Natural killer cell (primary cell): ENCODE data around the gene ZFYVE9. TPM values are rescaled to one million over a fixed set of nuclear protein-coding genes. Genes with fewer than 3 reads are reported as not detected.

Experiments
- ATAC-seq, 3 donors: fragments of 150-1000 bp in 2 of 3; fragments of 200-7000 bp in 1 of 3; cut with Tn5 transposase; 1 replicate in 1 of 3; 2 replicates in 2 of 3; pipeline ENCODE4 v1.10.0; 2021; ENCODE audit warnings: mild to moderate bottlenecking in 2 of 3, moderate library complexity in 2 of 3
- DNase-seq, 2 donors: peaks; one replicate each; pipeline versions ENCODE4 v3.0.0 to v3.0.0-alpha.2; 2013 to 2021; ENCODE audit warnings: mixed read lengths in 1 of 2
- H3K27ac ChIP-seq: one replicate; pipeline ENCODE4 v1.5.1; 2013; ENCODE audit warnings: mild to moderate bottlenecking, low read length
- H3K27me3 ChIP-seq: one replicate; pipeline ENCODE4 v1.6.1; 2013; ENCODE audit warnings: low read length; ENCODE audit not compliant: control insufficient read depth, insufficient read depth
- H3K36me3 ChIP-seq: one replicate; pipeline ENCODE4 v1.6.1; 2013; ENCODE audit warnings: low read length; ENCODE audit not compliant: control insufficient read depth, insufficient read depth
- H3K4me1 ChIP-seq: one replicate; pipeline ENCODE4 v1.6.1; 2013; ENCODE audit warnings: low read length; ENCODE audit not compliant: control insufficient read depth, insufficient read depth
- H3K4me3 ChIP-seq: one replicate; pipeline ENCODE4 v1.5.1; 2013; ENCODE audit warnings: low read length
- H3K9me3 ChIP-seq: one replicate; pipeline ENCODE4 v1.6.1; 2013; ENCODE audit warnings: low read length; ENCODE audit not compliant: control insufficient read depth, insufficient read depth
- H3K27ac Mint-ChIP-seq, 2 donors: one replicate each; pipeline ENCODE4 v1.8.0; 2022; ENCODE audit warnings: mild to moderate bottlenecking in 2 of 2, mixed read lengths in 2 of 2, moderate library complexity in 1 of 2
- H3K27me3 Mint-ChIP-seq, 2 donors: one replicate each; pipeline ENCODE4 v1.8.0; 2022; ENCODE audit warnings: low read depth in 2 of 2, mixed read lengths in 2 of 2
- H3K36me3 Mint-ChIP-seq: one replicate; pipeline ENCODE4 v1.8.0; 2022; ENCODE audit warnings: mixed read lengths
- H3K4me1 Mint-ChIP-seq, 2 donors: one replicate each; pipeline ENCODE4 v1.8.0; 2022; ENCODE audit warnings: mixed read lengths in 2 of 2
- H3K4me3 Mint-ChIP-seq: one replicate; pipeline ENCODE4 v1.8.0; 2022; ENCODE audit warnings: mild to moderate bottlenecking, moderate library complexity, mixed read lengths
- H3K9me3 Mint-ChIP-seq, 2 donors: one replicate each; pipeline ENCODE4 v1.8.0; 2022; ENCODE audit warnings: mixed read lengths in 2 of 2
- WGBS: methylation state at CpG from one replicate; pipeline ENCODE4 v1.1.7; 2013; ENCODE audit warnings: missing lambda C conversion rate; ENCODE audit not compliant: insufficient coverage; 5-methylcytosine and 5-hydroxymethylcytosine counted together
- intact Hi-C: fragments of 100-400 bp; cut with micrococcal nuclease; formaldehyde crosslinking; loops from one replicate; pipeline ENCODE4 v1.14.2; 2022
- total RNA-seq, 4 donors: library from RNA; stranded (reverse); fragments of 120-200 nt in 1 of 4; gene quantifications; one replicate each; pipeline versions ENCODE4 v1.2.3 to v1.2.4, GENCODE V29; 2013 to 2022
- TF ChIP-seq, protein P1 (sequence below): fragments of 200-600 bp; IDR thresholded peaks from one replicate; pipeline ENCODE4 v1.8.0; 2022; ENCODE audit warnings: antibody characterized with exemption

The ZFYVE9 gene
- total RNA-seq, 3 donors from 2014 or later (not counting 1 experiment from before 2014, with no cell fraction given), result 1.1 to 2.3 (median 1.8) TPM

DNA sequence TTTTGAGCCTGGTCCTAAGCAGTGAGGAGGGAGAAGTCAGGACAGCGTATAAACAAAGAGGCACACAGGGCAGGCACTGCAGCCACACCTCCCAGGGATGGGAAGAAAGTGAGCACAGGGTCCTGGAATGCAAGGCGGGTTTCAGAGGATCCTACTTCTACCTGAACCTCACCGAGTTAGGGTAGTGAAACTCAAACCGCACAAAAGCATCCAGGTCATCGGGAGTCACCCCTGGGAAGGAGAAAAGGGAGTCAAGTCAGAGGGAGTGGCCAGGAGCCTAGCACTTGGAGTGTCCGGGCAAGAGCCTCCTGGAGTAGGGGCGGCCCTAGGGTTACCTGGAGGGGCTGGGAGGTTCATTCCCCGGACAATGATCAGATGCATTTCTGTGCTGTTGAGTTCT, 213.5 kb downstream of the ZFYVE9 start:
- Mint-ChIP-seq H3K27ac (peak overlapping the region; percentile 46 to 56), H3K27me3 (no peaks in the 10 kb centered on the region), H3K4me3 (no peak overlapping the region), H3K9me3 (no peaks in the 10 kb centered on the region), H3K36me3 (peaks cover 24% of the 10 kb centered on the region), H3K4me1 (peaks cover 0 to 5% of the 10 kb centered on the region in 2 donors)
- Histone ChIP-seq H3K4me3 (no peak overlapping the region), H3K9me3 (no peaks in the 10 kb centered on the region), H3K4me1 (no peaks in the 10 kb centered on the region), H3K27me3 (no peaks in the 10 kb centered on the region), H3K36me3 (peaks cover 90% of the 10 kb centered on the region), H3K27ac (no peak overlapping the region)
- TF ChIP-seq, protein P1, sequence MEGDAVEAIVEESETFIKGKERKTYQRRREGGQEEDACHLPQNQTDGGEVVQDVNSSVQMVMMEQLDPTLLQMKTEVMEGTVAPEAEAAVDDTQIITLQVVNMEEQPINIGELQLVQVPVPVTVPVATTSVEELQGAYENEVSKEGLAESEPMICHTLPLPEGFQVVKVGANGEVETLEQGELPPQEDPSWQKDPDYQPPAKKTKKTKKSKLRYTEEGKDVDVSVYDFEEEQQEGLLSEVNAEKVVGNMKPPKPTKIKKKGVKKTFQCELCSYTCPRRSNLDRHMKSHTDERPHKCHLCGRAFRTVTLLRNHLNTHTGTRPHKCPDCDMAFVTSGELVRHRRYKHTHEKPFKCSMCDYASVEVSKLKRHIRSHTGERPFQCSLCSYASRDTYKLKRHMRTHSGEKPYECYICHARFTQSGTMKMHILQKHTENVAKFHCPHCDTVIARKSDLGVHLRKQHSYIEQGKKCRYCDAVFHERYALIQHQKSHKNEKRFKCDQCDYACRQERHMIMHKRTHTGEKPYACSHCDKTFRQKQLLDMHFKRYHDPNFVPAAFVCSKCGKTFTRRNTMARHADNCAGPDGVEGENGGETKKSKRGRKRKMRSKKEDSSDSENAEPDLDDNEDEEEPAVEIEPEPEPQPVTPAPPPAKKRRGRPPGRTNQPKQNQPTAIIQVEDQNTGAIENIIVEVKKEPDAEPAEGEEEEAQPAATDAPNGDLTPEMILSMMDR, result no peak
- DNase-seq, result no peak
- 97% methylated on average over 8 of the region's 8 CpGs for WGBS
- ATAC-seq, result no peak
- intact Hi-C loops, result no loop called here

DNA sequence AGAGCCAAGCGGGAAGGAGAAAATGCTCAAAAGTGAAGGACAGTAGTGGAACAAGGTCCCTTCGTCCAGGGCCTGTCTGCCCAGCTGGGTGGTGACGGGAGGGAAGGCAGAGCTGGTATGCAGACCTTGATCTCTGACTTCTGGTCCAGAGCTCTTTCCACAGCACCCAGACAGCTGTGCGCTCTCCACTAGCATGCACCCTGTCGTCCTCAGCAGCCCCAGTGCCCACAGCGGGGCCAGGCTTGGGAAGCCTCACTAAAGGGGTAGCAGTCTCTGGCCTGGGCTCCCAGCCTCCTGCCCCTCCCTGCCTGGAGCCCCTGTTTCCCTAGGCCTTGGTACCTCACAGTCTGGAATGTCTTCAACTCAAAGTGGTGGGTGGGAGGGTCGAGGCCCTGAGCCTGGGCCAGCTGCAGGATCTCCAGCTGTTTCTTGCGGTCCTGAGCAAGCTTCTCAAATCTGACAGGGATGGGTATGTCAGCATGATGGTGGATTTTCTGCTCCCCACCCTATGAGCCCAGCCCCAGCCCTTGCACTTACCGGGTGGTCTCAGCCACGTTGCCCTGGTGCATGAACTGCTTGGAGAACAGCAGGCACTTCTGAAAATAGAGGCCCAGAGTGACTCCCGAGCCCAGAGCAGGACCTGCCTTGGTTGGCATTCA, 214.1 kb downstream of the ZFYVE9 start:
- H3K4me3 ChIP-seq, result no peak overlapping the region
- ATAC-seq (no peak), DNase-seq (no peak)
- peak overlapping the region in 1 of 2 donors; percentile 56 for H3K27ac Mint-ChIP-seq
- no peak overlapping the region for H3K27ac ChIP-seq
- H3K4me1 ChIP-seq, result no peaks in the 10 kb centered on the region
- no peaks in the 10 kb centered on the region for H3K9me3 Mint-ChIP-seq
- WGBS, result 98% methylated on average over 11 of the region's 11 CpGs
- H3K4me3 Mint-ChIP-seq, result no peak overlapping the region
- H3K27me3 ChIP-seq, result no peaks in the 10 kb centered on the region
- intact Hi-C loops, result no loop called here
- peaks cover 24% of the 10 kb centered on the region for H3K36me3 Mint-ChIP-seq
- TF ChIP-seq, protein P1, result no peak
- peaks cover 93% of the 10 kb centered on the region for H3K36me3 ChIP-seq
- H3K4me1 Mint-ChIP-seq, result peaks cover 0 to 5% of the 10 kb centered on the region in 2 donors
- H3K9me3 ChIP-seq, result no peaks in the 10 kb centered on the region
- no peaks in the 10 kb centered on the region for H3K27me3 Mint-ChIP-seq

DNA sequence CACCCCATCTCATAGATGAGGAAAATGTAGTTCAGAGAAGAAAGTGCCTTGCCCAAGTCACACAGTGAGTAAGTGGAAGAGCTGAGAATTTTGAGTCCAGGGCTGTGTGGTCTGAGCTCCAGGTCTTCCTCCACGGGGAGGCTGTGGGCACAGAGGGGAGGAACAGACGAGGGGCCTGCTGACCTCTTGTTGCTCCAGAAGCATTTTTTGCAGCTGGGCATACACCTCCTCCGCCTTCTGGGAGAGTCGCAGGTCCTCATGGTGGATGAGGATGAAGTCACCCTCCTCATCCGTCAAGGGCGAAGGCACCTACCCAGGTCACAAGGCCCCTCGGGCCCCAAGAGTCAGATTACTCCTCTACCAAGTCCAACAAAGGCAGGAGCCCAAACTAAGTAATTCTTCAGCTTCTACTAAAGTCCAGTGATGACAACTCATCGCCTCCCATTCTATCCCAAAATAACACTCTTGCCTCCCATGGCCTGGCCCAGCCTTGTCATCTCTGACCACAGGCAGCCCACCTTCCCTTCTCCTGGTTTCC, 215.0 kb downstream of the ZFYVE9 start:
- peaks cover 0 to 10% of the 10 kb centered on the region in 2 donors for H3K4me1 Mint-ChIP-seq
- H3K27me3 Mint-ChIP-seq, result no peaks in the 10 kb centered on the region
- H3K4me3 Mint-ChIP-seq, result no peak overlapping the region
- Histone ChIP-seq H3K9me3 (no peaks in the 10 kb centered on the region), H3K27ac (no peak overlapping the region), H3K4me3 (no peak overlapping the region), H3K27me3 (no peaks in the 10 kb centered on the region), H3K4me1 (no peaks in the 10 kb centered on the region), H3K36me3 (peaks cover 99% of the 10 kb centered on the region)
- intact Hi-C loops, result no loop called here
- TF ChIP-seq, protein P1, result no peak
- DNase-seq (no peak), ATAC-seq (no peak)
- WGBS, result 95% methylated on average over 8 of the region's 8 CpGs
- peaks cover 24% of the 10 kb centered on the region for H3K36me3 Mint-ChIP-seq
- H3K9me3 Mint-ChIP-seq, result no peaks in the 10 kb centered on the region
- H3K27ac Mint-ChIP-seq, result peak overlapping the region; percentile 44 to 59
